ENCODE data around the gene IQUB. TPM values are rescaled to one million over a fixed set of nuclear protein-coding genes. Genes with fewer than 3 reads are reported as not detected.
"Not testable (repeated sequence)": the region's sequence is repeated elsewhere in the genome, so short reads cannot be mapped to it uniquely, and the experiment has no call there.

The IQUB gene
- total and polyA plus RNA-seq, 2 donors (not counting 1 experiment from before 2014, with no cell fraction given), result 0.09 to 0.83 TPM

DNA sequence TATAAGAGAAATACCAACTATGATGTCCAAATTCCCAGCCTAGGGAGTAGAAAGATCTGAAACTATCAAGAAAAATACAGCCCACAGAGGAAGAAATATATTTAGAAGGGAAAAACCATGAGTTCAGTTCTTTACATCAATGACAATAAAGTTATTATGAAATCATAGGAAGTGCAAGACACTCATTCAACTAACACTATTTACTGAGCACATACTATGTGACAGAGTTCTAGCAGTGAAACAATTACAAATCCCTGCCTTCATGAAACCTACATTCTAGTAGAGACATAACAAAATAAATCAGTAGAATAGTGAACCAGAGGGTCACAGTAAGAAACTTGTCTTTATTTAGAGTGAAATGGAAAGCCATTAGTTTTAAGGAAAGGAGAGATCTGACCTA, 21.1 kb upstream of the IQUB start:
- H3K4me3 ChIP-seq (replicated peaks in 1 of 4; ENCODE audit: control extremely low read depth in 1 of 4, insufficient read depth in 1 of 4, low read depth in 3 of 4, low read length in 4 of 4), result no peak overlapping the region
- no peak overlapping the region for H3K27ac ChIP-seq (ENCODE audit: insufficient read depth, low read length)
- H3K4me2 ChIP-seq (ENCODE audit: extremely low read depth, insufficient read depth, low read length), result no peak overlapping the region
- DNase-seq (ENCODE audit: low read depth in 2 of 2), result no peak
- no peaks in the 10 kb centered on the region for H3K9me3 ChIP-seq (ENCODE audit: control insufficient read depth, insufficient read depth, low read depth, low read length)
- no peaks in the 10 kb centered on the region for H3K27me3 ChIP-seq (ENCODE audit: control insufficient read depth, insufficient read depth, low read length)
- H3K4me1 ChIP-seq (ENCODE audit: control insufficient read depth, extremely low read depth, insufficient read depth, low read length), result peaks cover 2% of the 10 kb centered on the region
- no peak overlapping the region for H3K9ac ChIP-seq (ENCODE audit: insufficient read depth, low read length)
- H2AFZ ChIP-seq (ENCODE audit: low read length), result no peak overlapping the region
- H3K36me3 ChIP-seq (ENCODE audit: control insufficient read depth, insufficient read depth, low read length), result no peaks in the 10 kb centered on the region
- H4K20me1 ChIP-seq (ENCODE audit: control insufficient read depth, extremely low read depth, insufficient read depth, low read length), result no peaks in the 10 kb centered on the region
- peaks cover 9% of the 10 kb centered on the region for H3K79me2 ChIP-seq (ENCODE audit: control insufficient read depth, insufficient read depth, low read length)
- TF ChIP-seq EZH2 (IDR thresholded peaks at IDR 0.05; ENCODE audit: low read length, missing control alignments) (no peak), CTCF (conservative IDR thresholded peaks at IDR 0.05 in 1 of 2, IDR thresholded peaks at IDR 0.05 in 1 of 2; ENCODE audit: low read depth in 1 of 2, low read length in 2 of 2) (no peak)

GRCh38 chr7:123553159-123553558, 18.8 kb upstream of the IQUB start:
- no peak for TF ChIP-seq CTCF (conservative IDR thresholded peaks at IDR 0.05 in 1 of 2, IDR thresholded peaks at IDR 0.05 in 1 of 2; ENCODE audit: low read depth in 1 of 2, low read length in 2 of 2)
- TF ChIP-seq EZH2 (IDR thresholded peaks at IDR 0.05; ENCODE audit: low read length, missing control alignments), result no peak
- no peaks in the 10 kb centered on the region for H3K27me3 ChIP-seq (ENCODE audit: control insufficient read depth, insufficient read depth, low read length)
- H3K27ac ChIP-seq (ENCODE audit: insufficient read depth, low read length), result no peak overlapping the region
- no peak overlapping the region for H3K9ac ChIP-seq (ENCODE audit: insufficient read depth, low read length)
- H3K9me3 ChIP-seq (ENCODE audit: control insufficient read depth, insufficient read depth, low read depth, low read length), result no peaks in the 10 kb centered on the region
- no peak overlapping the region for H3K4me2 ChIP-seq (ENCODE audit: extremely low read depth, insufficient read depth, low read length)
- no peak overlapping the region for H3K4me3 ChIP-seq (replicated peaks in 1 of 4; ENCODE audit: control extremely low read depth in 1 of 4, insufficient read depth in 1 of 4, low read depth in 3 of 4, low read length in 4 of 4)
- H3K79me2 ChIP-seq (ENCODE audit: control insufficient read depth, insufficient read depth, low read length), result peaks cover 9% of the 10 kb centered on the region
- H2AFZ ChIP-seq (ENCODE audit: low read length), result no peak overlapping the region
- DNase-seq (ENCODE audit: low read depth in 2 of 2), result no peak
- H3K36me3 ChIP-seq (ENCODE audit: control insufficient read depth, insufficient read depth, low read length), result no peaks in the 10 kb centered on the region
- peaks cover 2% of the 10 kb centered on the region for H3K4me1 ChIP-seq (ENCODE audit: control insufficient read depth, extremely low read depth, insufficient read depth, low read length)
- H4K20me1 ChIP-seq (ENCODE audit: control insufficient read depth, extremely low read depth, insufficient read depth, low read length), result no peaks in the 10 kb centered on the region

GRCh38 chr7:123552641-123553040, 18.2 kb upstream of the IQUB start:
- peaks cover 9% of the 10 kb centered on the region for H3K79me2 ChIP-seq (ENCODE audit: control insufficient read depth, insufficient read depth, low read length)

GRCh38 chr7:123552134-123552533, 17.7 kb upstream of the IQUB start:
- H3K27ac ChIP-seq (ENCODE audit: insufficient read depth, low read length); H3K36me3 ChIP-seq (ENCODE audit: control insufficient read depth, insufficient read depth, low read length); H3K4me3 ChIP-seq (replicated peaks in 1 of 4; ENCODE audit: control extremely low read depth in 1 of 4, insufficient read depth in 1 of 4, low read depth in 3 of 4, low read length in 4 of 4); H2AFZ ChIP-seq (ENCODE audit: low read length); H3K27me3 ChIP-seq (ENCODE audit: control insufficient read depth, insufficient read depth, low read length); H3K9ac ChIP-seq (ENCODE audit: insufficient read depth, low read length); H4K20me1 ChIP-seq (ENCODE audit: control insufficient read depth, extremely low read depth, insufficient read depth, low read length); H3K4me1 ChIP-seq (ENCODE audit: control insufficient read depth, extremely low read depth, insufficient read depth, low read length); DNase-seq (ENCODE audit: low read depth in 2 of 2); H3K79me2 ChIP-seq (ENCODE audit: control insufficient read depth, insufficient read depth, low read length); H3K4me2 ChIP-seq (ENCODE audit: extremely low read depth, insufficient read depth, low read length); H3K9me3 ChIP-seq (ENCODE audit: control insufficient read depth, insufficient read depth, low read depth, low read length): not testable (repeated sequence)

More at GRCh38 chr7:123552641-123553040, 18.2 kb upstream of the IQUB start:
- no peaks in the 10 kb centered on the region for H3K9me3 ChIP-seq (ENCODE audit: control insufficient read depth, insufficient read depth, low read depth, low read length)
- H3K9ac ChIP-seq (ENCODE audit: insufficient read depth, low read length), result no peak overlapping the region
- DNase-seq (ENCODE audit: low read depth in 2 of 2), result no peak
- no peaks in the 10 kb centered on the region for H3K27me3 ChIP-seq (ENCODE audit: control insufficient read depth, insufficient read depth, low read length)
- H3K4me2 ChIP-seq (ENCODE audit: extremely low read depth, insufficient read depth, low read length), result no peak overlapping the region
- no peak overlapping the region for H3K27ac ChIP-seq (ENCODE audit: insufficient read depth, low read length)
- H3K4me3 ChIP-seq (replicated peaks in 1 of 4; ENCODE audit: control extremely low read depth in 1 of 4, insufficient read depth in 1 of 4, low read depth in 3 of 4, low read length in 4 of 4), result no peak overlapping the region
- H3K4me1 ChIP-seq (ENCODE audit: control insufficient read depth, extremely low read depth, insufficient read depth, low read length), result peaks cover 2% of the 10 kb centered on the region
- no peaks in the 10 kb centered on the region for H4K20me1 ChIP-seq (ENCODE audit: control insufficient read depth, extremely low read depth, insufficient read depth, low read length)
- TF ChIP-seq EZH2 (IDR thresholded peaks at IDR 0.05; ENCODE audit: low read length, missing control alignments), result no peak
- TF ChIP-seq CTCF (conservative IDR thresholded peaks at IDR 0.05 in 1 of 2, IDR thresholded peaks at IDR 0.05 in 1 of 2; ENCODE audit: low read depth in 1 of 2, low read length in 2 of 2), result no peak
- H3K36me3 ChIP-seq (ENCODE audit: control insufficient read depth, insufficient read depth, low read length), result no peaks in the 10 kb centered on the region
- H2AFZ ChIP-seq (ENCODE audit: low read length), result no peak overlapping the region
